ENCODE data around the gene ST8SIA6.
"Not testable (repeated sequence)": the region's sequence is repeated elsewhere in the genome, so short reads cannot be mapped to it uniquely, and the experiment has no call there.

Gene ST8SIA6

GRCh38 chr10:17406036-17406834 is 48.2 kb downstream of the ST8SIA6 start:
- DNase-seq (ENCODE audit: low read depth, low spot score), result no peak
- H3K4me3 ChIP-seq (ENCODE audit: low read length), result no peak overlapping the region

DNA sequence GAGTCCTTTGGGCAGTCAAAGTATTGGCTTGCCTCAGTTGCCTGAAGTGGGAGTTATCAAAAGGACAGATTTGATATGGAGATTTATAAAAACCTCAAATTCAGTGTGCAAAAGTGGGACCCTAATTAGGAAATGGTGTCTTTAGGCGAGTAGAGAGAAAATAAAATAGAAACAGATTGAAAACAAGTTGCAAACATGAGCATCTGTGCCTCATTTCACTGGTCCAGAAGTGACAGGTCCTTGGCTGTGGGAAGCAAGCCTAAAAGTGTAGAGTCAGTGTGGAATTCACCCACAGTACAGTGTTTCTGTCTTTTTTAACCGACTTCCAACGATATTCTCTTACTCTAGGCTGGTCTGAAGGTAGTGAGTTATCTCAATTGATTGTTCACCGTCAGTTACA is 51.2 kb downstream of the ST8SIA6 start:
- H3K4me3 ChIP-seq (ENCODE audit: low read length), result no peak overlapping the region
- no peak for DNase-seq (ENCODE audit: low read depth, low spot score)

DNA sequence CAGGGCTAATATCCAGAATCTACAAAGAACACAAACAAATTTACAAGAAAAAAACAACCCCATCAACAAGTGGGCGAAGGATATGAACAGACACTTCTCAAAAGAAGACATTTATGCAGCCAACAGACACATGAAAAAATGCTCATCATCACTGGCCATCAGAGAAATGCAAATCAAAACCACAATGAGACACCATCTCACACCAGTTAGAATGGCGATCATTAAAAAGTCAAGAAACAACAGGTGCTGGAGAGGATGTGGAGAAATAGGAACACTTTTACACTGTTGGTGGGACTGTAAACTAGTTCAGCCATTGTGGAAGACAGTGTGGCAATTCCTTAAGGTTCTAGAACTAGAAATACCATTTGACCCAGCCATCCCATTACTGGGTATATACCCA is 52.4 kb downstream of the ST8SIA6 start:
- not testable (repeated sequence) for DNase-seq (ENCODE audit: low read depth, low spot score); H3K4me3 ChIP-seq (ENCODE audit: low read length)

GRCh38 chr10:17396004-17396403 is 58.4 kb downstream of the ST8SIA6 start:
- no peak for DNase-seq (ENCODE audit: low read depth, low spot score)

DNA sequence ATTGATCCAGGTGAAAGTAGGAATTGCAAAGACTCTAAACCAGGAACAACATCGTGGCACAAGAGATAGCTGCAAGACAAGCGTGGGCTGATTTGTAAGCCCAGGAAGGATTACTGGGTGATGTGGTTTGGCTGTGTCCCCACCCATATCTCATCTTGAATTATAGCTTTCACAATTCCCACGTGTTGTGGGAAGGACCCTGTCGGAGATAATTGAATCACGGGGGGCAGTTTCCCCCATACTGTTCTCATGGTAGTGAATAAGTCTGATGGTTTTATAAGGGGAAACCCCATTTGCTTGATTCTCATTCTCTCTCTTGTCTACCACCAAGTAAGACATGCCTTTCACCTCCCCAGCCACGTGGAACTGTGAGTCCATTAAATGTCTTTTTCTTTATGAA is 59.5 kb downstream of the ST8SIA6 start:
- DNase-seq (ENCODE audit: low read depth, low spot score), result no peak
- H3K4me3 ChIP-seq (ENCODE audit: low read length), result no peak overlapping the region

More at GRCh38 chr10:17396004-17396403, 58.4 kb downstream of the ST8SIA6 start:
- H3K4me3 ChIP-seq (ENCODE audit: low read length), result no peak overlapping the region

GRCh38 chr10:17387861-17388503 is 66.4 kb downstream of the ST8SIA6 start:
- H3K4me3 ChIP-seq (ENCODE audit: low read length), result no peak overlapping the region
- DNase-seq (ENCODE audit: low read depth, low spot score), result no peak

DNA sequence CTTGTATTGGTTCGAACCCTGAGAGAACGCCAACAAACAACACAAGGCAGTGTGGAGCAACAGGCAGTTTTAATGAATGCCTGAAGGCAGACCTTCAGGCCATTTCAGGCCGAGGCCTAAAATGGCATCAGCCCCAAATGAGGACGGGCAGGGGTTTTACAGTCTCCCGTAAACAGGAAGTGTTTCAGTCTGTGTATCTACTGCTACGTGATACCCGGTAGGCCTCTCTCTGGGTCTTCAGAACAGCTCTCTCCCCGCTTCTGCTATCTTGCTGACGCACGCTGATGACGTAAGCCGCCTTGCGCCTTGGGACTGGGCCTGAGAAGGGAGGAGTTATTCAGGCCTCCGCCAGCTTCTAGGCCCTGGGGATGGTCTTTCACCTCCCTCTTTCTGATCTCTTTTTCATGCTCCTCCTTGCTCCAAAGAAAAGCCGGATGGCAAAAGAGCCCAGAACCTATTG is 67.7 kb downstream of the ST8SIA6 start:
- DNase-seq (ENCODE audit: low read depth, low spot score), result no peak
- no peak overlapping the region for H3K4me3 ChIP-seq (ENCODE audit: low read length)

GRCh38 chr10:17386021-17386420 is 68.4 kb downstream of the ST8SIA6 start:
- DNase-seq (ENCODE audit: low read depth, low spot score), result no peak
- H3K4me3 ChIP-seq (ENCODE audit: low read length), result no peak overlapping the region

DNA sequence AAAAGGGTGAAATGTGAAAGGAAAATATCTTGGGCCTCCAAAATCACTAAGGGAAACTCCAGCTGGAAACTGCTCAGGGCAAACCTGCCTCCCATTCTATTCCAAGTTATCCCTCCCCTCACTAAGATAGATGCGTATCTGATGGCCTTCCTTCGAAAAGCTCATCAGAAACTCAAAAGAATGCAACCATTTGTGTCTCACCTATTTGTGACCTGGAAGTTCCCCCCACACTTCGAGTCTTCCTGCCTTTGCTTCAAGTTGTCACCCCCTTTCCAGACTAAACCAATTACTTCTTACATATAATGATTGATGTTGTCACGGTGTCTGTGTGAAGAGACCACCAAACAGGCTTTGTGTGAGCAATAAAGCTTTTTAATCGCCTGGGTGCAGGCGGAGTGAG is 69.3 kb downstream of the ST8SIA6 start:
- no peak for DNase-seq (ENCODE audit: low read depth, low spot score)
- H3K4me3 ChIP-seq (ENCODE audit: low read length), result no peak overlapping the region

DNA sequence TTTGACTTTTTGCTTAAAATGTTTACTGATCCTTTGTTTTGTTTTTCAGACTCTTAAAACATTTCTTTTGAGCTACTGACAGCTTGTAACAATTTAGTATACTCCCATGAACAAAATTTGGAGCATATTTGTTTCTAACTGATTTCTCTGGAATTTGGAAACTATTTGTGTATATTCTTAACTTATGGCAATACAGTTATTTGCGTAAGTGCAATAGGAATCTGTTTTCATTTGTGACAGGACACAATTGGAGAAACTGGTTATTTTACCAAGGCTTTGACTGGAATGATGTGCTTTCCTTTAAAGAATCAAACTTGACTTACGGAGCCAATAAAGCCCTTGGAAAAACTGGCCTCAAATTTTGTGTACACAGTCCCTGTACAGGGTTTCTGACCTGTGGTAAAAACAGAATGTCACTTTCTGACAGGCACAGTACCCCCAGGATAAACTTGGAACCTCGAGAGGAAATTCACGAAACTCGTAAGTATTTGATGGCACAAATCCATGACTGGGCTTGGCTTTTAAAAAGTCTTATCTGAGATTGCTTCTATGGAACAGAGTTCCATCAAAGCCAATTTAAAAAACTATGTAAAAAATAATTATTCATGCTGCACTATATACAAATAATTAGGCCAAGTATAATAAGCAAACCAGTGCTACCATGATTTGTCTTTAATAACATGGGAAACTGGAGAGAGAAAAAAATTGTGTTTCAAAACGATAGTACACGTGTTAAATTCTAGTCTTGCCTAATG is 70.4 kb downstream of the ST8SIA6 start:
- DNase-seq (ENCODE audit: low read depth, low spot score), result no peak
- no peak overlapping the region for H3K4me3 ChIP-seq (ENCODE audit: low read length)

GRCh38 chr10:17381502-17382142 is 72.8 kb downstream of the ST8SIA6 start:
- DNase-seq (ENCODE audit: low read depth, low spot score), result no peak

DNA sequence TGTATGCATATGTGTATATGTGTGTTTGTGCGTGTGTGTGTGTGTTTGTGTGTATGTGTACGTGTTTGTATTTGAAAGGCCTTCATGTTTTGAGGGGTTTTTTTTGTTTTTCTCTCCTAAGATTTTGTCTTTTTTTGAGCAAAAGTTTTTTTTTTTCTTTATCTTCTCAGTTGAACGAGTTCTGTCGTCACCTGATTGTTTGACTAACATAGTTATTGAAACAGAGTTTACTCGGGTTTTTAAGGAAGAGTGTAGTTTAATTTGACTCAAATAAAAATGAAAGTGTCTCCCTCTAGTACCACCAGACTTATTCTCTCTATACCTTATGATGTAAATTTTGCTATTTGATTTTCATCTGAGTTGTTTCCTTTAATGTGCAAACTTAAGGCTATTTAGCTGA is 73.5 kb downstream of the ST8SIA6 start:
- DNase-seq (ENCODE audit: low read depth, low spot score), result no peak
- H3K4me3 ChIP-seq (ENCODE audit: low read length), result no peak overlapping the region

More at GRCh38 chr10:17381502-17382142, 72.8 kb downstream of the ST8SIA6 start:
- H3K4me3 ChIP-seq (ENCODE audit: low read length), result no peak overlapping the region

DNA sequence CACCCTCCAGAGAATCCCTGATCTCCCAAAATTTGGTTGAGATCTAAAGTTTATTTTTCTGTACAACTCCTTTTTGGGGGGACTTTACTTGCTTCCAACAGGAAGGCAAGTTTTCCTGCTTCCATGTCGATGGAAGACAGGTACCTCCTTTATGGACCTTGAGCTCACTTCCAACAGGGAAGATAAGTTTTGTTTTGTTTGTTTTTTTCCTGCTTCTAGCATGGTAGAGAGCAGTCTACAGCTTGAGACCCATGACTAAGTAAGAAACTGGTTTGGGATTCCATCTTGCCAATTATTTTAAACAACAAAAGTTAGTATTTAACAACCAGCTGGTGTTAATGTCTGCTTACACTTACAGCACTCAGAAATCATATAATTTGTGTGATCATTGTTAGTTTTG is 74.4 kb downstream of the ST8SIA6 start:
- no peak for DNase-seq (ENCODE audit: low read depth, low spot score)
- no peak overlapping the region for H3K4me3 ChIP-seq (ENCODE audit: low read length)

DNA sequence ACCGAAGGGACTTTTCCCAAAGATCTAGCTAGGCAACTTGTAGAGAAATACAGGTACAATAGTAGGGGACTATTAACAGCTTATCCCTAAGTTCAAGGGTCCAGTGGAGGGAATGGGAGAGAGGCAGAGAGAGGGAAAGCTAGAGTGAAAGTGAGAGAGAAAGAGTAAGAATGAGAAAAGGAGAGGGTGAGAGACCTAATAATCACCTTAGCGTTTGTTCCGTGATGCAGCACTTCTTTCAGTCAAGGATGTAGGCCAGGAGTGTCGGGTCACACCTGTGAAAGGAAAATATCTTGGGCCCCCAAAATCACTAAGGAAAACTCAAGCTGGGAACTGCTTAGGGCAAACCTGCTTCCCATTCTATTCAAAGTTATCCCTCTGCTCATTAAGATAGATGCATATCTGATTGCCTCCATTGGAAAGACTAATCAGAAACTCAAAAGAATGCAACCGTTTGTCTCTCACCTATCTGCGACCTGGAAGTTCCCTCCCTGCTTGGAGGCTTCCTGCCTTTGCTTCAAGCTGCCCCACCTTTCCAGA is 75.2 kb downstream of the ST8SIA6 start:
- no peak for DNase-seq (ENCODE audit: low read depth, low spot score)
- no peak overlapping the region for H3K4me3 ChIP-seq (ENCODE audit: low read length)

DNA sequence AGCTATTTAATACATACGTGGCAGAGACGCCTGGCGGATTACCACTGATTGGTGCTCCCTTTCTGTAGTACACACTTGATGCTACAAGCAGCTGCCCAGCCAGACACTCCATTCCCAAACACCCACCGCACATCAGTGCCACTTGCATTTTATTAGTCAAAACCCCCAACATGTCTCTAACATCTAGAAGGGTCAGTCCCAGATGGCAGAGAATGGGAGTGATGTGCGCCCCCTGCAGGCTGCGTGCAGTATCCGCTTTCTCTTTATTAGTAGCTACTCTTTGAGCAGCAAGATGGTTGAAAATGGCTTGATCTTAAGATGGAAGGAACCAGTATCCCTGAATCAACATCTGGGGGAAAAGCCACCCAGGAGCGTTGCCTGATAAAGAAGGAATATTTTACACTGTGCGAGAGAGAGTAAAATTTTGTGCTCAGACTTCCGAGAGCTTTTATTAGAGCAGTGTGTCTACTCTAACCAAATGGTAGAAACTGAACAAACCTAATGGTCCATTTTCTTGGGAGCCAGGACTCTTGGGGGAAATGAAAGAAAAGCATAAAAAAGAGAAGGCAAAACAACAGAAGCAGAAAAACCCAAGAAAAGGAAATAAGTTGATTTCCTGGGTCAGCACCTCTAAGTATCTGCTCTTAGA is 78.3 kb downstream of the ST8SIA6 start:
- H3K4me3 ChIP-seq (ENCODE audit: low read length), result no peak overlapping the region
- peak; percentile 32 for DNase-seq (ENCODE audit: low read depth, low spot score)

DNA sequence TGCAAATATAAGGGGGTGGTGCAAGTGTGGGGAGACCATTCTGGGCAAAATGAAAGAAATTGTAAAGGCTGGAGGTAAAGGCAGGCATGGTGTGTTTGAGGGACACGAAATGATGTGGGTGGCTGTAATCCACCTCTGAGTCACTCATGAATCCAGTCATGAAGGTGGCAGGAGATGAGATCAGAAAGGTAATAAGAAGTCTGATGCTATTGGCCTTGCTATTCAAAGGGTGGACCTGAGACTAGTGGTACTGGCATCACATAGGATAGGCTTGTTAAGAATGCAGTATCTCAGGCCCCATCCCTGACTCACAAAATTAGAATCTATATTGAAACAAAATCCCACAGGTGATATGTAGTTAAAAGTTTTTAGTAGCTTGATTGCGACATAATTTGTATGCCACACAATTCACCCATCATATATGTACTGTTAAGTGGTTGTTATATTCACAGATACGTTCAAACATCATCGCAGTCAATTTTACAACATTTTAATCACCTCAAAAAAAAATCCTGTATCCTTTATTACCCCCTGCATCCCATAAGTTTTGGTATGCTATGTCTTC is 85.6 kb downstream of the ST8SIA6 start:
- no peak for DNase-seq (ENCODE audit: low read depth, low spot score)
- no peak overlapping the region for H3K4me3 ChIP-seq (ENCODE audit: low read length)

DNA sequence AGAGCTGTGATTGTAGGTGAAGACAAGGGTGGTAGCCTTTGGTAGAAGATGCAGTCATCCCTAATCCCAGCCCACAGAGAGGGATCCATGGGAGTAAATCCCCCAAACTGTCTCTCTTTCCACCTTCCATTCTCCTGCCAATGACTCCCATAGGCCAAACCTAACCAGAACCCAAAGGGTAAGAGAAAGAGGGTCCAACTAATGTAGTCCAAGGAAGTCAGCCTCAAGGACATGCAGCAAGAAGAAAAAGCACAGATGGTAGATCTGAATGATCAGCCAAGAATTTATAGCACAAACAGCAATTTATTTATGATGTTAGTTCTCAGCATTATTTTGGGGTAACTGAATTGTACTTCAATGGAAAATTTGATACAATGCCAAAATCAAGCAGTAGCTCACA is 87.7 kb downstream of the ST8SIA6 start:
- no peak for DNase-seq (ENCODE audit: low read depth, low spot score)
- H3K4me3 ChIP-seq (ENCODE audit: low read length), result no peak overlapping the region

- no peak for DNase-seq (ENCODE audit: low read depth, low spot score)
These were observed 89.0 kb downstream of the ST8SIA6 start for GRCh38 chr10:17365402-17365801.

More at GRCh38 chr10:17365402-17365801, 89.0 kb downstream of the ST8SIA6 start:
- H3K4me3 ChIP-seq (ENCODE audit: low read length), result no peak overlapping the region
